GM21786 (cell line): ENCODE measurements around the gene SLC44A2.
"Not testable (repeated sequence)": the region's sequence is repeated elsewhere in the genome, so short reads cannot be mapped to it uniquely, and the experiment has no call there.

Experiments used
- ATAC-seq: cut with Tn5 transposase; IDR thresholded peaks from one replicate; pipeline ENCODE4 v1.9.1; 2021; ENCODE audit not compliant: unreplicated experiment

Gene SLC44A2

DNA sequence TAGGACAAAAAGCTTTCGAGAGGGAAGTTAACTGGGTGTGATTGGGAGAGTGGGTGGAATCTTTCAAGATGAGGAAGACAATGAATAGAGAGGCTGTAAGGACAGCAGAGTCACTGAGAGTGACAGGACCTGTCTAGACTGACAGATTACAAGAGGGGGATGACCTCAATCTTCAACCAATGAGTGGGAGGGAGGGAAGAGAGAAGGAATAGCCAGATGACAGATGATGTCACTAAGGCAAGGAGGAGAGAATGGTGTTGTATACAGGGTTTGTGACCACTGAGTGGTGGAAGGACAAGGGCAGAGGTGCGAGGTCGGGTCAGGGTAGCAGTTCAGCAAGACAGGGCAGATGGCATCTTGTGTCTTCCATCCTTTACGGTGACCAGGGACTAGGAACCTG lies 23.0 kb downstream of the SLC44A2 start:
- ATAC-seq, result no peak

DNA sequence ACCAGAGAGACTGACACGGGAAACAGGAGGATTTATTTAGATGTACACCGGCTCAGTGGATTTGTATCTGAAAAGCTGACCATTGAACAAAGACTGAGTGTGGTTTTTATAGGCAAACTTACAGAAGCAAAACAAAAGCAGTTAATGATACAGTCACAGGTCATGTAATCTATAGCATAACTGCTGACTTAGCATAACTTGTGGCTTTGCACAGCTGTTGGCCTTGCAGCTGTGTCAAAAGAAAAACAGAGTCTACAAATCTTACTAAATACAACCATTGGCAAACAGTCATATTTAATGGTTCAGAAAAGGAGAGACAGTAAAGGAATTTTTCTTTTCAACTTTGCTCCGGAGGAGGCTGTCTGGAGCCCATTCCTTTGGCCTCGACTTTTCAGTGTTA lies 26.5 kb downstream of the SLC44A2 start:
- no peak for ATAC-seq

DNA sequence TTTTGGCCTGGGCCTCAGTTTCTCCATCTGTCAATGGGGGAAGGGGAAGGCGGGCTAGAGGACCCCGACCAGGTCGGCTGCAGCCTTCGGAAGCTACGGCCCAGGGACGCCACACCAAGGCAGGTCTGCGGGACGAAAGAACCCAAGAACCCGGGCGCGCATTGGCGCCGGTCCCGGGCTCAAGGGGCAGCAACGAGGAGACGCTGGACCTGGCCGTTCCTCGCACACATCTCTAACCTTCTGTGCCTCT lies 28.1 kb downstream of the SLC44A2 start:
- no peak for ATAC-seq

DNA sequence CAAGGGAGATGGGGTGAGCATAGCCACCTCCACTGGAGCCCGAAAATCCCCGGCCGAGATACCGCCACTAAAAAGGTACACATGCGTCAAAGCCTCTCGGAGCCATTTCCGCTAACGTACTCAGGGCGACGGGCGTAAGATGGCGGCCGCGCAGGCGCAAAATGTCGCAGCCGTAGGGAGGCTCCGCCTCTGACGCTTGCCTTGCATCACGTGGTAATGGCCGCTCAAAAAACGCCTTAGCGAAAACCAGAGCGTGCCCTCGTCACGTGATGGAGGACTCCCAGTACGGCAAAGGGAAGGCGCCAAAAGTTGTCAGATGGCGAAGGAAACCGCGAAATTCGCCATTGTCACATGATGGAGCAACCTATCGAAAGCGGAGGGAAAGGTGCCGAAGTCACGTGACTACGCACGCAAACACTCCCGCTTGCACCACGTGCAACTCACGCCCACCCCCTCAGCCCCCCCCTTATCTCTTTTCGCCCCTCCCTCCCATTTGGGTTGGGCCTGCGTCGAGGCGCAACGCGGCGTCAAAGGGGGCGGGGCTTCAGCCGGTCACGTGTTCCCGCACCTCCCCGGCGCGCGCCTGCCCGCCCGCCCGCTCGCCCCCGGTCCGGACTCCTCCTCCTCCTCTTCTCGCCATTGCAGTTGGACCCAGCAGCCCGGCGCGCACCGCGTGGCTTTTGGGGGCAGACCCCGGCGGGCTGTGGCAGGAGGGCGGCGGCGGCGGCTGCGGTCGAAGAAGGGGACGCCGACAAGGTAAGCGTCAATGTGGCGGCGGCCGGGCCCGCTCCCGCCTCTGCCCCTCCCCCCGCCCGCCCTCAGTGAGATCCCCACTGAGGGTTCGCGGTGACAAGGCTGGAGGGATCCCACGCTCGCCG lies 28.6 kb downstream of the SLC44A2 start, which contains the start of gene ILF3:
TSS of gene ILF3 (plus strand) at position 615 of the 878 bp plus-strand sequence. CDS start 16,260 bp downstream, outside the sequence.
- peak; percentile 75 for ATAC-seq

DNA sequence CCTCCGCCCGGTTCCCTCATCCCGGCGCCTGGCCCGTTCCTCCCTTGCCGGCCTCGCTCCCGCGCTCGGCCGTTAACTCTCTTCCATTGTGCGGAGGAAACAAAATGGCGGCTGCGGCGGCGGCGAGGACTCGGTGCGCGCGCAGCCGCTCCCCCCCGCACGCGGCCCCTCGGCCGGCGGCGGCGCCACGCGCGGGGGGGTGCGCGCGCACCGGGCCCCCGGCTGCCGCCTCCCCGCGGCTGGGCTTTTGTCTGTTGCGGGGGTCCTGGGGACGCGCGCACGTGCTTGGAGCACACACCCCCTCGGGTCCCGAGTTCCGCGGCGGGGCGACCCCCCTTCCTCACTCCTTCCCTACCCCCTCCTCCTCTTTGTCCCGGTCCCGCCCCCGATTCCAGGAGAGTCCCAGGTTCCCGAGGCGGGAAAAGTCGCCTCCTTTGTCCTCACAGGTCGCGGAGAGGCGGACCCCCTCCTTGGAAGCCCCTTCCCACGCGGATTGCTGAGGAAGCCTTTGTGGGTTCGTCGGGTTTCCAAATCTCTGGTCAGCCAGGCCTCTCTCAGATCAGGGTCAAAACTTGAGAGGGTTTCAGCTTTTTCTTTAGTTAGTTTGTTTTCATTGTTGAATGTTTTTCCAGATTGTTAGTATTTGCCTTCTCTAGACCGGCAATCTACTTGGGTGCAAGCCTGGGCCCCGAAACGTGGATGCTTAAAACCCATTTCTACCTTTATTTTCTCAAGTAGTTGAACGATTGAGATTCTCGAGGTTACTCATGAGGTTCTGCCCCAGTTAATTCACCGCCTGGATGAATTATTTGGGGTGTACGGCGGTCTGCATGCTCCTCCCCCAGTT lies 29.5 kb downstream of the SLC44A2 start:
- ATAC-seq, result peak; percentile 2

DNA sequence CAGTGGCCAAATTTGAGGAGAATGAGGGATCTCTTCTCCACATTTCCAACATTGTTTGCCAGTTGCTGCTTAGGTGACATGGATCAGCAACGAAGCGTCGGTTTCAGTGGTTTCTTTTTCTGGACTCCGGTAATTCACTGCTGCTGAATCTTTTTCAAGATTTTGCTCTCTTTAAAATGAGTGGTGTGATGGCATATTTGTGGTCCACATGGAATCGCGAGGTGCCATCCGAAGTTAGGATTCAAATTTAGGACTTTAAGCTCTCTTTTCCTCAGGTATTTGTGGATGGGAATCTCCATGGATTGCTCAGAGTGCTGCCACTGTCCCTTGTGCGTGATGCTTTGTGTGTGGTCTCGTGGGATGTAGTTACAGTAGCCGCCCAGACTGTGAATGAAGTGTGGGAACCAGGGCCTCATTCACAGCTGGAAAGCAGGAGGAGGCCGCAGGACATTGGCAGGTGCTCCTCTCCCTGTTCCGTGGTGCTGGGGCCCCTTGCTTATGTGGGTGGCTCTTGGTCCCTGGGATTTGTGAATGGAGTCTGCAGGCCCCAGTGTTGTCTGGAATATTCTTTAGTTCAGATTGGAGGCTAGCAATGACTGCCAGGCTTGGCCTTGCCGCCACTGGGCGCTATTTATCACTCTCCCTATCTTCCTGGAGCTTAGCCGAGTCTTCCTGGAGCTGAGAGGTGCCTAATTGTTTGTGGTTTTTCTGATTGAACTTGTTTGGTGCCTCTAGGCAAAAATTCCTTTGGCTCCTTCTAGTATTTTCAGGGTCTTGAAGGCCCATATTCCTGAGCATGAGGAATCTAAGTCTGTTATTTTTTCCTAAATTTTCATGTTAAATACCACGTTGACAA lies 30.3 kb downstream of the SLC44A2 start:
- no peak for ATAC-seq

DNA sequence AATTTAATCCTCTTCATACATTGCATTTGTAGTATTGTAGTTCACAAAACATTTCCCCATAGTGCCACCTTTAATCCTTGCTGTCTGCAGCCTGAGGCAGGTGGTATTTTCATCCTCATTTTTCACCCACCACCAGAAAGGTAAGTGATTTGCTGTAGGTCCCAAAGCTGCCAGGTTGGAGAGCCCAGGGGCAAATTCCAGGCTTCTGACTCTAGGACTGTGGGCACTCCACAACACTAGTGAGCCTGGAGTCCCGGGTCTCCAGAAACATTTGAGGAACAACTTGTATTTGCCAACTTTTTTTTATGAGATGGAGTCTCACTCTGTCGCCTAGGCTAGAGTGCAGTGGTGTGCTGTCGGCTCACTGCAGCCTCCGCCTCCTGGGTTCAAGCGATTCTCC lies 35.0 kb downstream of the SLC44A2 start:
- ATAC-seq, result no peak

DNA sequence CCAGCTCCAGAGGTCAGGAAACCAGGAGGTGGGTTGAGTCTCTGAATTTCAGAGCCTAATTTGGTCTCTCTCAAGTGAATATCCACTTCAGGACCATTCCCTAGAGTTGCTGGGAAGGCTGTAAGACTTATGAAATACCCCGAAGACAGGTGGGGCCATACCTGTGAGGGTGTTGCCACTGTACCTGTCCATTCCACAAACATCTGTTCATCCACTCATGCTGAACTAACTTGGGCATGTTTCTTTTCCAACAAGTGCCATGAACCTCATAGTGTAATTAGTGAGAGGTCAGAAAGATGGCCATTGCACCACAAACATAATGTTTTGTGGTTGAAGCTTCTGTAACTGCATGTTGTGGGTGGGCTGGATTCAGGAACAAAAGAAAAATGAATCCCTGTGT lies 36.6 kb downstream of the SLC44A2 start:
- no peak for ATAC-seq

DNA sequence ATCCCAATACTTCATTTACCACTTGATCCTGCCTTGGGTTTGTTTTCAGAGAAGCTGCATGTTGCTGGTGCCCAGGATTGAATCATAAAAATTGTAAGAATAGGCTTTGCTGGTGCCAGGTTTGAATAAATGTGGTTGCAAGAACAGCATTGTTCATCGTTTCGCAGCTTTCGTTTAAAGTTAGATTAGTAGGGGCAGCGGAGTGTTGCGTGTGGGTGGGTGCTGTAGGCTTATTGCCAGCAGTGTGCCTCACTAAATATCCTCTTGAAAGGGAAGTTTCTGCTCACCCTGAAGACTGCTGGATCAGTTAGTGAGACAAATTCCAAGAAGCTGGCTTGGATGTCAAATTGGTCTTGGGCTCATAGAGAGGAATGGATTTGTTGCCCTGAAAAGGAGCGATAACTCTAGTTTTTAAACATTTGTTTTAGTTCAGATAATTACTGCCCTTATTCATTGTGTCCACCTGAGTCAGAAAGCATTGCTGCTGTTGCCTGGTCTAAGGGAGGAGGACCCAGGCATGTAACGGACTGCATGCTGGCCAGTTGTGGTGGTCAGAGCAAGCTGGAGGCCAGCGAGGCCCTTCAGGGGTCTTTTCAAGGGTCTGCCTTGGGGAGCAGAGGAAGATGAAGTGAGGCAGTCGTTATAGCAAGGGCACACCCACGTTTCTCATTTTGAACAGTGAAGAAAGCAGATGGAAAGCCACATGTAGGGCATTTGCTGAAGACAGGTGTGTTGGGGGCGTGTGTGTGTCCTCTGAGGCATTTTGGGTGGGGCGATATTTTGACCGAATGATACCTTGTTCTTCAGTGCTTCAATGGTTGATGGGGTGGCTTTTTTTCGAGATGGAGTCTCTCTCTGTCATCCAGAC lies 37.3 kb downstream of the SLC44A2 start:
- ATAC-seq, result no peak

DNA sequence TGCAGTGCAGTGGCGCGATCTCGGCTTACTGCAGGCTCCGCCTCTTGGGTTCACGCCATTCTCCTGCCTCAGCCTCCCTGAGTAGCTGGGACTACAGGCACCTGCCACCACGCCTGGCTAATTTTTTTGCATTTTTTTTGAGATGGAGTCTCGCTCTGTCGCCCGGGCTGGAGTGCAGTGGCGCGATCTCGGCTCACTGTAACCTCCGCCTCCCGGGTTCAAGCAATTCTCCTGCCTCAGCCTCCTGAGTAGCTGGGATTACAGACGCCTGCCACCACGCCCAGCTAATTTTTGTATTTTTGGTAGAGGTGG lies 37.9 kb downstream of the SLC44A2 start:
- ATAC-seq, result not testable (repeated sequence)

DNA sequence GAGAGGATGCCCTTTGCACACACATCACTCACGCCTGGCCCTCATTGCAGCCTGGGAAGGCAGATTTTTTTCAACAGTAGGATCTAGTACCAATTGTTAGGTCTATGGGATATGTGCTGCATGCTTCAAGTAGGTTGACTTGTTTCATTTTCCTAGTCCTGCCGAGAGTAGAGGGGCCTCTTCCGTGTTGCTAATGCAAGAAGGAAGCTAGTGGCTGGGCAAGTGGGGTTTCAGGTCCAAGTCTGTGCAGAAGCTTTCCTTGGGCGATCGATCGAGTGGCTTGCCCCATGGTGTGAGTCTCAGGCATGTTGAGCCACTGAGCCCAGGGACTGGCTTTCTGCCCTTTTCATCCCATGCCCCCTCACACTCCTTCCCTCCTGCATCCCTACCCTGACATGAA lies 42.5 kb downstream of the SLC44A2 start:
- ATAC-seq, result no peak

DNA sequence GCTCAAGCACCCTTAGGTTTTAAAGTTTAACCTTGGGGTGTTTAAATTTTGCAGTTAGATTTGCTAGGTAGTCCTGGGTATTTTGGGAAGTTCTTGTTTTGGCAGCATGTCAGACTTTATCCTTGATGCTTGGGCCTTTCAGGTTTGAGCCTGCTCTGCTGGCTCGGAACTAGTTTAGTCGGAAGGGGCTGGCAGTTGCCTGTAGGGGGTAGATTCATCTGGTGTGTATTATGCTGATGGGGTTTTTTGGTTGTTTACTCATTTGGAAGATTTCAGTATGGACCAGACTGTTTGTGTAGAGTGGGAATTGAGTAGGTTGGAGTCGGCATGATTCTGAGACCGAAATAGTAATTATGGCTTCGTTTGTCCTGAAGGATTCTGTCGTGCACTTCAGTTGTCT lies 43.9 kb downstream of the SLC44A2 start:
- no peak for ATAC-seq

DNA sequence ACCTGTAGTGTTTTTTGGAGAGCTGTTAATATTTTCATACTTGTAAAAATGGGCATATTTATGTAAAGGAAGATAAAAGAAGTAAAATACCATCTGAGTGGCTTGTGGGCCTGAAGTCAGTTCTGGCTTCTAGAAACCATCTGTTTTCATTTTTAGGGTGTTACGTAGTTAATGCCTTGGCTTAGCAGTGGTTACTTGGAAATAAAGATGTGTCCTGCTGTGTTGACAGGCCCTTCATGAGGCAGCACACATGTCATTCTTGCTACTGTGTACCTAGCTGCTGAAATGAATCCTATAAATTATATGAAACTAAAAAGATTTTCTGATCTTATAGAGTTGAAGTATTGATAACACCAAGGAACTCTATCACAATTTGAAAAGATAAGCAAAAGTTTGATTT lies 44.8 kb downstream of the SLC44A2 start:
- no peak for ATAC-seq

DNA sequence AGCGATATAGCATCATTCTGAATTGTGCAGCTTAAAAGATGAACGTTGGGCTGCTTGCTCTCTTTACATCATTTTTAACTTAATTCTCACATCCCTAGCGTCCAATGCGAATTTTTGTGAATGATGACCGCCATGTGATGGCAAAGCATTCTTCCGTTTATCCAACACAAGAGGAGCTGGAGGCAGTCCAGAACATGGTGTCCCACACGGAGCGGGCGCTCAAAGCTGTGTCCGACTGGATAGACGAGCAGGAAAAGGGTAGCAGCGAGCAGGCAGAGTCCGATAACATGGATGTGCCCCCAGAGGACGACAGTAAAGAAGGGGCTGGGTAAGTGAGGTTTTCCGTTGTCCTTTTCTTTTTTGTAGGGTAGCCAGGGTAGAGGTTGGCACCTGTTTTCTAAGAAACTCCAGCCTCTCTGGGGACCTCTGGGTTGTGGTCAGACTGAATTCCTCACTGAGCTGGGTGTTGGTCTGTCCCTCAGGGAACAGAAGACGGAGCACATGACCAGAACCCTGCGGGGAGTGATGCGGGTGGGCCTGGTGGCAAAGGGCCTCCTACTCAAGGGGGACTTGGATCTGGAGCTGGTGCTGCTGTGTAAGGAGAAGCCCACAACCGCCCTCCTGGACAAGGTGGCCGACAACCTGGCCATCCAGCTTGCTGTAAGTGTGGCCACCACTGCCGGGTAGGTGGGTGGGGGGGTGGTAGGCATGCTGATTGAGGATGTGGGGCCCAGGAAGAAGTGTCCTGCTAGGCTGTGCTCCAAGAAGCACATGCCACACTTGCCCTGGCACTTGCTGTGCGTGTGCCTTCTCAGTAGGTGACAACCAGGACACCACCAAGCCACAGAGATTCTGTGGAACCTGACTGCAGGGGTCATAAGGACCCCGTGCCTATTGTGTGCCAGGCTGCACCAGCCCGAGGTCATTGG lies 45.8 kb downstream of the SLC44A2 start:
- no peak for ATAC-seq

DNA sequence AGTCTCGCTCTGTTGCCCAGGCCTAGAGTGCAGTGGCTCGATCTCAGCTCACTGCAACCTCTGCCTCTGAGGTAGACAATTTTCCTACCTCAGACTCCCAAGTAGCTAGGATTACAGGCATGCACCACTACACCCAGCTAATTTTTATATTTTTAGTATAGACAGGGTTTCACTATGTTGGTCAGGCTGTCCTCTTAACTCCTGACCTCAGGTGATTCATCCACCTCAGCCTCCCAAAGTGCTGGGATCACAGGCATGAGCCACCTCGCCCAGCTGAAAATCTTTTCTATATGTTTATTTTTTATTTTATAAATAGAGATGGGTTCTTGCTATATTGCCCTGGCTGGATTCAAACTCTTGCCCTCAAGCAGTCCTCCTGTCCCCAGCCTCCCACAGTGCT lies 46.6 kb downstream of the SLC44A2 start:
- not testable (repeated sequence) for ATAC-seq

DNA sequence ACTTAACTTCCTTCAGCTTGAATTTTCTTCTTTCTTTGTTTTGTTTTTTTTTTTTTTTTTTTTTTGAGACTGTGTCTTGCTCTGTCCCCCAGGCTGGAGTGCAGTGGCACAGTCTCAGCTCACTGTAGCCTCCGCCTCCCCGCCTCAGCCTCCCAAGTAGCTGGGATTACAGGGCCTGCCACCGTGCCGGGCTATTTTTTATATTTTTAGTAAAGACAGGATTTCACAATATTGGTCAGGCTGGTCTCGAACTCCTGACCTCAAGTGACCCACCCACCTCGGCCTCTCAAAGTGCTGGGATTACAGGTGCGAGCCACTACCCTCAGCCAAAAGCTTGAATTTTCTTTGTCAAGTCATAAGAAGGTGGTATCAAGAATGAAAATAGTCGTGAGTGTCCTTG lies 49.9 kb downstream of the SLC44A2 start:
- not testable (repeated sequence) for ATAC-seq

DNA sequence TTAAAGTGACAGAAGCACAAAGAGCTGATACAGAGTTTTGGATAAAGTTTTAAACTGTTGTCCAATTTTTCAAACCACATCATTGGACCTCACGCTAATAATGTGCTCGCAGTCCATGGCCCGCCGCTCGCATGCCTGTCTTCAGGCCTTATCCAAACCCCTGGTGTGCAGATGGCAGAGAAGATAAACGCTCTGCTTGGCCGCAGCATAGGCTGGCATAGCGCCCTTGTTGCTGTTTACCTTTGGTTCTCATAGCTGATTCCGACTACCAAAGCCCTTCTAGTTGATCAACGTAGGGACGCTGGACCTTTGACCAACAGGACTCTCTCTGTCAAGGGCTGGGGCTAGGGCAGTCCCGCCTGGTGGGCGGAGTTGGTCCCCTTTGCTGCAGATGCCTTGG lies 52.4 kb downstream of the SLC44A2 start:
- ATAC-seq, result no peak

DNA sequence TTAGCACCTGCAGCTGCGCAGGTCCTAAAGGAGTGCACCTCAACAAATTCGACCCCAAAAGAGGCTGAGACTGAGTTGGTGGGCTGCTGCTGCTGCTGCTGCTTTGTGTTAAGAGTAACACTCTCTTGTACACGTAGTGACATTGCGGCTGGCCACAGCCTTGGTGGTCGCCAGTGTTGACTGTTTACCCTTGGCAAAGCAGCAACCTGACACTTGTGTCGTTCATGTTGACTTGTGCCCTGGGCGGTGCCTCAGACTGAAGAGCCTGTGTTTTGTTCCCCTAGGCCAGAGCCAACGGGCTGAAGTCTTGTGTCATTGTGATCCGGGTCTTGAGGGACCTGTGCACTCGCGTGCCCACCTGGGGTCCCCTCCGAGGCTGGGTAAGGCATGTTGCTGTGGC lies 53.5 kb downstream of the SLC44A2 start:
- ATAC-seq, result no peak

DNA sequence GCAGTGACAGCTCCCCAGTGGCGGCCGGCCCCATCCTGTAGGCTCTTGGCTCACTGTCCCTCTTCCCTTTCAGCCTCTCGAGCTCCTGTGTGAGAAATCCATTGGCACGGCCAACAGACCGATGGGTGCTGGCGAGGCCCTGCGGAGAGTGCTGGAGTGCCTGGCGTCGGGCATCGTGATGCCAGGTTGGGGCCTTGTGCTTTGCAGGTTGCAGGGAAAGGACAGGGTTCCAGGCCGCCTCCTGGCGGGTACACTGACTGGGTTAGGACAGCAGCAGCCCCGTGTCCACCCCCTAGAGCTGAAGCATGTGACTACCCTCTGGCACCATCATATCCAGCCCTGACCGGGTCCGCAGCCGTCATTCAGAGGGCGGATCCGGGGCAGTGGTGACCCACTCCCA lies 54.4 kb downstream of the SLC44A2 start:
- no peak for ATAC-seq
